BE2C (cell line): ENCODE measurements around the gene RNASE11.
"Not testable (repeated sequence)": the region's sequence is repeated elsewhere in the genome, so short reads cannot be mapped to it uniquely, and the experiment has no call there.

Experiments used
- DNase-seq: peaks from one replicate; pipeline ENCODE4 v3.0.0-alpha.2; 2020
- H3K27me3 ChIP-seq: fragments of 250-450 bp; sonication (Bioruptor Pico); 2 replicates; pipeline ENCODE4 v1.5.1; 2020; ENCODE audit warnings: mild to moderate bottlenecking
- H3K36me3 ChIP-seq: fragments of 250-450 bp; sonication (Bioruptor Pico); 2 replicates; pipeline ENCODE4 v1.5.1; 2020; ENCODE audit warnings: mild to moderate bottlenecking
- H3K4me1 ChIP-seq: fragments of 250-450 bp; sonication (Bioruptor Pico); 2 replicates; pipeline ENCODE4 v1.5.1; 2020
- H3K4me3 ChIP-seq: 2 replicates; pipeline ENCODE4 v1.5.1; 2011; ENCODE audit warnings: low read depth, low read length
- H3K9me3 ChIP-seq: fragments of 250-450 bp; sonication (Bioruptor Pico); 2 replicates; pipeline ENCODE4 v1.5.1; 2020
- CTCF ChIP-seq: IDR thresholded peaks from 2 replicates; pipeline ENCODE4 v1.5.1; 2012; ENCODE audit warnings: mild to moderate bottlenecking, low read depth, low read length

RNASE11 gene

DNA sequence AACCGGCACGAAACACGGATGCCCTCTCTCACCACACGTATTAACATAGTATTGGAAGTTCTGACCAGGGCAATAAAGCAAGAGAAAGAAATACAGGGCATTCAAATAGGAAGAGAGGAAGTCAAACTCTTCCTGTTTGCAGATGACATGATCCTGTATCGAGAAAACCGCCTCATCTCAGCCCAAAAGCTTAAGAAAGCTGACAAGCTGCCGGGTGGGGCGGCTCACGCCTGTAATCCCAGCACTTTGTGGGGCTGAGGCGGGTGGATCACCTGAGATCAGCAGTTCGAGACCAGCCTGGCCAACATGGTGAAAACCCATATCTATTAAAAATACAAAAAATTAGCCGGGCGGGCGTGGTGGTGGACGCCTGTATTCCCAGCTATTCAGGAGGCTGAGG is 36.0 kb upstream of the RNASE11 start:
- no peaks in the 10 kb centered on the region for H3K4me1 ChIP-seq
- no peak for TF ChIP-seq CTCF
- no peak overlapping the region for H3K4me3 ChIP-seq
- peaks cover 12% of the 10 kb centered on the region for H3K27me3 ChIP-seq
- DNase-seq: no peak
- H3K9me3 ChIP-seq: no peaks in the 10 kb centered on the region
- no peaks in the 10 kb centered on the region for H3K36me3 ChIP-seq

DNA sequence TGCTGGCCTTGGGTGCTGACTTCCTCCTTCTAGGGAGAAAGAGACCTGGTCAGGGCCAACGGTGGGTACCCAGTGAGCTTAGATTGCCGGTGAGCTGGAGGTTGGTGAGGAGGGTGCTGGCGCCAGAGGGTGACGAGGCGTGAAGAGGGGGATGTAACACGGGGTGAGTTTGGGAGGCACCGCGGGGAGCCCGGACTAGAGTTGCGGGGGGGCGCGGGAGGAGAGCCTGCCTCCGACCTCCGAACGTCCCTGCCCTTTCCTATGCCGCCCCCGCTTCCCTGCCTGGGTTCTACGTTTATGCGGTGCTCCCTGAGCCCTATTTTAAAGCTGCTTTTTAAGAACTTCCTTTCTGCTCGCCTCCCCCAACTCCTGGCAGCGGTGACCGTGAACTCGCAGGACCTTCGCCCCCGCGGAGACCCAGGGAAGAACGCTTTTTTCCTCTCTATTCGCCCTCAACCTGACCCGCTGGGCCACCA is 35.1 kb upstream of the RNASE11 start:
- no peaks in the 10 kb centered on the region for H3K4me1 ChIP-seq

GRCh38 chr14:20620798-20621478 is 33.1 kb upstream of the RNASE11 start:
- H3K4me1 ChIP-seq: no peaks in the 10 kb centered on the region
- no peaks in the 10 kb centered on the region for H3K27me3 ChIP-seq
- H3K9me3 ChIP-seq: no peaks in the 10 kb centered on the region
- H3K4me3 ChIP-seq: no peak overlapping the region
- no peak for TF ChIP-seq CTCF
- no peaks in the 10 kb centered on the region for H3K36me3 ChIP-seq
- DNase-seq: no peak

More for the DNA sequence above, 35.1 kb upstream of the RNASE11 start:
- Histone ChIP-seq H3K9me3 (no peaks in the 10 kb centered on the region), H3K4me3 (no peak overlapping the region), H3K36me3 (no peaks in the 10 kb centered on the region), H3K27me3 (peaks cover 4% of the 10 kb centered on the region)
- no peak for DNase-seq
- no peak for TF ChIP-seq CTCF

DNA sequence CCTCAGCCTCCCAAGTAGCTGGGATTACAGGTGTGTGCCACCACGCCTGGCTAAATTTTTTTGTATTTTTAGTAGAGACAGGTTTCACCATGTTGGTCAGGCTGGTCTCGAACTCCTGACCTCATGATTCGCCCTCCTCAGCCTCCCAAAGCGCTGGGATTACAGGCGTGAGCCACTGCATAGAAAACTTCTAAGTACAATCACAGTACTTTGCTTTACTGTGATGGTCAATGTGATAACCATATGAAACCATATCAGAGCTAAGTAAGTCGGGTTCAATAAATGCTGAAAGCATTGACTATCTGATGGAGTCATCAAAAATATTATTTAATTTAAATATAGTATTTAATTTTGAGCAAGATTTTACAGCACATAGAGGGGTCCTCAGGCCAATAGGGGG is 31.9 kb upstream of the RNASE11 start:
- H3K36me3 ChIP-seq, DNase-seq, H3K4me1 ChIP-seq: not testable (repeated sequence)

DNA sequence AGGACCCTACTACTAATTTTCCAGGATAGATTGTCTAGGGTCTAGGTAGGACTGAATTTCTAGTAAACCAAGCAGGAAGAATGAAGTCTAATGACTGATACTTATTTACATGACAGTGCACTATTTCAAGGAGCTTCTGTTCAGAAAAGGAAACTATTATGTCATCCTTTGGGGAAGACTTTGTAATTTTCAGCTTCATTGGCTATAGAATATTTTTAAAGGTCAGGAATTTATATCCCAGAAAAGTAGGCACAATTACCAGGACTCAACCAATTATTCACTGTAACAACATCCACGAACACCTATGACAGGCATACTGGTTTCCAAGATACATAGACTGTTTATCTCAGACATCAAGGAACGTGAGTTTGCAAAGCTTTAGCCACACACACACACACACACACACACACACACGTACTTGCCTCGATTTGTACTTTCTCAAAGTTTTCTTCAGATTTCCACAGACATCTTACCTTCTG is 30.5 kb upstream of the RNASE11 start:
- H3K9me3 ChIP-seq: no peaks in the 10 kb centered on the region
- no peaks in the 10 kb centered on the region for H3K36me3 ChIP-seq
- H3K27me3 ChIP-seq: no peaks in the 10 kb centered on the region
- no peaks in the 10 kb centered on the region for H3K4me1 ChIP-seq
- no peak for DNase-seq
- TF ChIP-seq CTCF: no peak
- H3K4me3 ChIP-seq: no peak overlapping the region

More for the DNA sequence above, 31.9 kb upstream of the RNASE11 start:
- H3K9me3 ChIP-seq, H3K4me3 ChIP-seq, H3K27me3 ChIP-seq: not testable (repeated sequence)

GRCh38 chr14:20617138-20618003 is 29.6 kb upstream of the RNASE11 start:
- no peak for TF ChIP-seq CTCF
- DNase-seq: no peak
- no peaks in the 10 kb centered on the region for H3K36me3 ChIP-seq
- no peaks in the 10 kb centered on the region for H3K27me3 ChIP-seq
- H3K9me3 ChIP-seq: no peaks in the 10 kb centered on the region
- H3K4me1 ChIP-seq: no peaks in the 10 kb centered on the region
- H3K4me3 ChIP-seq: no peak overlapping the region
